ENCODE data around the gene SRRM1. TPM values are rescaled to one million over a fixed set of nuclear protein-coding genes. Genes with fewer than 3 reads are reported as not detected.

The SRRM1 gene
- total and polyA plus RNA-seq, 2 of the 8 experiments (the other 6 are each of a cell fraction or from before 2014, with no cell fraction given): 77.1 to 255 TPM

GRCh38 chr1:24639094-24639493, 4.0 kb upstream of the SRRM1 start:
- Histone ChIP-seq H4K8ac (ENCODE audit: extremely low read depth, insufficient read depth, low read length) (no peak overlapping the region), H3K56ac (replicated peaks; ENCODE audit: insufficient read length, low read depth, low read length) (no peak overlapping the region), H3K4ac (replicated peaks; ENCODE audit: insufficient read length, low read depth, low read length) (no peak overlapping the region), H3K79me2 (ENCODE audit: control insufficient read depth in 1 of 2, insufficient read depth in 2 of 2, low read length in 2 of 2) (peaks cover 6 to 14% of the 10 kb centered on the region in 2 experiments), H2BK12ac (ENCODE audit: low read depth, low read length) (no peak overlapping the region), H4K20me1 (replicated peaks in 1 of 2; ENCODE audit: control insufficient read depth in 1 of 2, insufficient read depth in 2 of 2, low read length in 2 of 2) (peaks cover 0 to 3% of the 10 kb centered on the region in 2 experiments), H2AK5ac (ENCODE audit: low read depth, low read length) (no peak overlapping the region), H3K9me3 (ENCODE audit: insufficient read depth in 2 of 2, low read depth in 1 of 2, low read length in 1 of 2) (no peaks in the 10 kb centered on the region), H2BK20ac (ENCODE audit: low read length) (no peak overlapping the region), H3K23me2 (ENCODE audit: low read depth, low read length) (peaks cover 6% of the 10 kb centered on the region), H3K4me1 (replicated peaks in 1 of 4; ENCODE audit: control insufficient read depth in 3 of 4, insufficient read depth in 4 of 4, low read length in 3 of 4) (peaks cover 0 to 6% (median 3%) of the 10 kb centered on the region in 4 experiments; a peak in 5 of 7 replicates), H3K14ac (ENCODE audit: insufficient read length) (no peak overlapping the region), H3K79me1 (ENCODE audit: low read depth, low read length) (no peaks in the 10 kb centered on the region; the same call in 1 of the 2 replicates), H3K27ac (ENCODE audit: low read depth, low read length) (no peak overlapping the region), H3K4me3 (ENCODE audit: extremely low read depth in 1 of 4, insufficient read depth in 2 of 4, low read depth in 3 of 4, low read length in 4 of 4) (no peak overlapping the region), H3K27me3 (replicated peaks in 1 of 4; ENCODE audit: control insufficient read depth in 3 of 4, extremely low read depth in 1 of 4, insufficient read depth in 3 of 4, low read length in 3 of 4) (no peaks in the 10 kb centered on the region), H3K36me3 (ENCODE audit: control insufficient read depth in 2 of 4, insufficient read depth in 4 of 4, low read length in 3 of 4) (no peaks in the 10 kb centered on the region), H2BK15ac (ENCODE audit: low read length) (no peak overlapping the region), H2BK120ac (replicated peaks; ENCODE audit: low read depth, low read length) (no peak overlapping the region), H3K4me2 (ENCODE audit: insufficient read depth in 1 of 2, low read depth in 2 of 2, low read length in 2 of 2) (no peak overlapping the region), H4K91ac (replicated peaks; ENCODE audit: insufficient read length, low read length) (no peak overlapping the region), H3K9ac (replicated peaks in 1 of 4; ENCODE audit: extremely low read depth in 1 of 4, low read depth in 3 of 4, low read length in 3 of 4) (no peak overlapping the region), H3K18ac (ENCODE audit: extremely low read depth, low read length) (no peak overlapping the region), H4K5ac (ENCODE audit: insufficient read length, low read depth, low read length) (no peak overlapping the region), H3K23ac (ENCODE audit: insufficient read length) (no peak overlapping the region), H2BK5ac (ENCODE audit: low read depth, low read length) (no peak overlapping the region), H2AFZ (ENCODE audit: low read length) (no peak overlapping the region)
- ChIA-PET POLR2A (ENCODE audit: partially characterized antibody) (interaction anchor here (1.0 kb wide), 1 partner anchor 40 kb away, joined by 3 read pairs; no protein-coding TSS in a partner anchor), CTCF (ENCODE audit: partially characterized antibody) (interaction anchor here (0.6 to 7.1 kb wide), 6 partner anchors 43 to 291 kb away, joined by 3 to 45 read pairs (median 3); partner anchors contain the start of gene NIPAL3)
- FAIRE-seq (no peak), DNase-seq (ENCODE audit: low read depth in 1 of 2, low spot score in 2 of 2) (no peak)
- 83% methylated on average over 2 of the region's 2 CpGs; no CpG with 5 or more reads in 1 of the 2 experiments for whole genome bisulfite sequencing, 2 experiments (ENCODE audit: extremely low coverage in 1 of 2, insufficient coverage in 1 of 2, insufficient read length in 1 of 2, insufficient replicate concordance in 2 of 2, low coverage in 1 of 2, low lambda C conversion rate in 2 of 2, missing lambda C conversion rate in 1 of 2)
- TF ChIP-seq CEBPB (IDR thresholded peaks at IDR 0.05; ENCODE audit: low read depth, low read length) (0 out of 2 replicates have a peak, but pooled peaks have one; percentile 49), EP300 (IDR thresholded peaks at IDR 0.05; ENCODE audit: borderline replicate concordance in 1 of 2, low read depth in 2 of 2, low read length in 2 of 2) (no peak)

Measured in H1 (cell line).